ENCODE data around the gene ITIH1.

GRCh38 chr3:52833202-52833601 is 55.8 kb downstream of the ITIH1 start:
- TF ChIP-seq ASH1L (IDR thresholded peaks at IDR 0.05; ENCODE audit: borderline replicate concordance, low read depth, partially characterized antibody) (no peak), FOXK2 (conservative IDR thresholded peaks at IDR 0.05 in 1 of 2, IDR thresholded peaks at IDR 0.05 in 1 of 2; ENCODE audit: low read depth in 2 of 2) (no peak), RCOR1 (IDR thresholded peaks at IDR 0.05; ENCODE audit: borderline replicate concordance in 1 of 2, low read depth in 2 of 2, low read length in 2 of 2) (no peak), ZNF354B (CRISPR knock-in tag; IDR thresholded peaks at IDR 0.05) (no peak)
